IMR-90 (cell line): Measurements from ENCODE around the gene ASB16. TPM values are rescaled to one million over a fixed set of nuclear protein-coding genes. Genes with fewer than 3 reads are reported as not detected.

ENCODE experiments used
- ATAC-seq: fragments of 200-7000 bp; cut with Tn5 transposase; 2 replicates; pipeline ENCODE4 v1.9.1; 2020; ENCODE audit warnings: low read depth, mild to moderate bottlenecking, moderate library complexity
- BruUV-seq: library from RNA; stranded (reverse); fragments of 400-500 nt; replicated peaks from 2 replicates; lab custom pipeline; 2021; lab: Mats Ljungman, UMichigan
- CTCF ChIA-PET: fragments of 300-600 bp; formaldehyde crosslinking; extraction: SDS; loops from one replicate; lab custom pipeline; 2021; ENCODE audit warnings: antibody characterized with exemption; lab: Yijun Ruan, JAX
- POLR2A ChIA-PET: fragments of 300-600 bp; sonication (Branson Sonifier 250); formaldehyde crosslinking; loops from one replicate; lab custom pipeline; 2022; ENCODE audit warnings: antibody characterized with exemption; ENCODE audit not compliant: unreplicated experiment; lab: Charles Lee
- DNase-seq: peaks from one replicate; pipeline ENCODE4 v3.0.0; 2013
- H2AFZ ChIP-seq: replicated peaks from 2 replicates; pipeline ENCODE3; 2013; ENCODE audit warnings: low read length, mild to moderate bottlenecking; ENCODE audit not compliant: poor library complexity
- H2AK5ac ChIP-seq: 2 replicates; pipeline ENCODE4 v1.6.1; 2013; ENCODE audit warnings: low read depth, low read length, inconsistent platforms
- H2AK9ac ChIP-seq: replicated peaks from 2 replicates; pipeline ENCODE3; 2013; ENCODE audit warnings: mild to moderate bottlenecking, low read depth, low read length, moderate library complexity; ENCODE audit not compliant: poor library complexity
- H2BK120ac ChIP-seq: 2 replicates; pipeline ENCODE4 v1.6.1; 2013; ENCODE audit warnings: low read depth, low read length, inconsistent platforms
- H2BK15ac ChIP-seq: 3 replicates; pipeline ENCODE4 v1.6.1; 2013; ENCODE audit warnings: low read depth, low read length, inconsistent platforms
- H2BK20ac ChIP-seq: 2 replicates; pipeline ENCODE4 v1.6.1; 2013; ENCODE audit warnings: low read depth, mild to moderate bottlenecking, inconsistent platforms, low read length, moderate library complexity
- H2BK5ac ChIP-seq: 2 replicates; pipeline ENCODE4 v1.6.1; 2013; ENCODE audit warnings: mild to moderate bottlenecking, low read depth, low read length, inconsistent platforms; ENCODE audit not compliant: poor library complexity, severe bottlenecking
- H3K14ac ChIP-seq: replicated peaks from 2 replicates; pipeline ENCODE4 v1.6.1; 2013; ENCODE audit warnings: low read depth, low read length, inconsistent platforms
- H3K18ac ChIP-seq: 2 replicates; pipeline ENCODE4 v1.6.1; 2013; ENCODE audit warnings: low read depth, low read length, control low read depth
- H3K23ac ChIP-seq: 2 replicates; pipeline ENCODE4 v1.6.1; 2013; ENCODE audit warnings: low read depth, low read length, inconsistent platforms
- H3K27ac ChIP-seq: 2 replicates; pipeline ENCODE4 v1.5.1; 2013; ENCODE audit warnings: mild to moderate bottlenecking, control low read depth, low read length; ENCODE audit not compliant: insufficient read depth
- H3K27me3 ChIP-seq: 2 replicates; pipeline ENCODE4 v1.6.1; 2013; ENCODE audit warnings: low read length; ENCODE audit not compliant: control insufficient read depth, insufficient read depth
- H3K36me3 ChIP-seq: 2 replicates; pipeline ENCODE4 v1.6.1; 2013; ENCODE audit warnings: low read length, mixed read lengths; ENCODE audit not compliant: control insufficient read depth, insufficient read depth
- H3K4ac ChIP-seq: 2 replicates; pipeline ENCODE4 v1.6.1; 2013; ENCODE audit warnings: low read depth, low read length, inconsistent platforms
- H3K4me1 ChIP-seq: 2 replicates; pipeline ENCODE4 v1.6.1; 2013; ENCODE audit warnings: low read length, mixed read lengths; ENCODE audit not compliant: control insufficient read depth, insufficient read depth
- H3K4me2 ChIP-seq: 2 replicates; pipeline ENCODE4 v1.6.1; 2013; ENCODE audit warnings: low read depth, mild to moderate bottlenecking, control low read depth, low read length, moderate library complexity
- H3K4me3 ChIP-seq: 2 replicates; pipeline ENCODE4 v1.5.1; 2013; ENCODE audit warnings: low read depth, mild to moderate bottlenecking, control low read depth, low read length, moderate library complexity; ENCODE audit not compliant: insufficient read depth
- H3K56ac ChIP-seq: 2 replicates; pipeline ENCODE4 v1.6.1; 2013; ENCODE audit warnings: low read length, inconsistent platforms; ENCODE audit not compliant: insufficient read depth; ENCODE audit errors: extremely low read depth
- H3K79me1 ChIP-seq, 2 experiments: 2 replicates each; pipeline ENCODE4 v1.6.1; 2013; ENCODE audit warnings: low read length in 2 of 2, inconsistent platforms in 1 of 2, low read depth in 1 of 2
- H3K9ac ChIP-seq: 2 replicates; pipeline ENCODE4 v1.6.1; 2013; ENCODE audit warnings: low read depth, low read length, control low read depth
- H3K9me1 ChIP-seq: 2 replicates; pipeline ENCODE4 v1.6.1; 2013; ENCODE audit warnings: low read length, inconsistent platforms; ENCODE audit not compliant: insufficient read depth
- H3K9me3 ChIP-seq: 2 replicates; pipeline ENCODE4 v1.6.1; 2013; ENCODE audit warnings: low read length; ENCODE audit not compliant: control insufficient read depth, insufficient read depth
- H4K20me1 ChIP-seq: 2 replicates; pipeline ENCODE4 v1.6.1; 2013; ENCODE audit warnings: low read length, inconsistent platforms; ENCODE audit not compliant: insufficient read depth
- H4K5ac ChIP-seq: 2 replicates; pipeline ENCODE4 v1.6.1; 2013; ENCODE audit warnings: mild to moderate bottlenecking, low read depth, low read length, control low read depth
- H4K8ac ChIP-seq, 2 experiments: 2 replicates each; pipeline ENCODE4 v1.6.1; 2013; ENCODE audit warnings: low read depth in 2 of 2, low read length in 2 of 2, control low read depth in 1 of 2, inconsistent platforms in 1 of 2
- H4K91ac ChIP-seq: 2 replicates; pipeline ENCODE4 v1.6.1; 2013; ENCODE audit warnings: low read depth, low read length, inconsistent platforms; ENCODE audit not compliant: insufficient read depth
- BHLHE40 ChIP-seq: fragments of 150-350 bp; IDR thresholded peaks from 2 replicates; pipeline ENCODE4 v1.6.1; 2016; ENCODE audit warnings: mild to moderate bottlenecking, low read depth, low read length
- FOS ChIP-seq: fragments of 150-350 bp; IDR thresholded peaks from 2 replicates; pipeline ENCODE4 v1.6.1; 2016; ENCODE audit warnings: low read depth, low read length
- MAFK ChIP-seq: IDR thresholded peaks from 2 replicates; pipeline ENCODE4 v1.6.1; 2012; ENCODE audit warnings: low read depth, low read length, improper control_type of control experiment
- MAZ ChIP-seq: IDR thresholded peaks from 2 replicates; pipeline ENCODE4 v1.6.1; 2012; ENCODE audit warnings: low read depth, mild to moderate bottlenecking, low read length, improper control_type of control experiment, moderate library complexity, borderline replicate concordance
- MXI1 ChIP-seq: IDR thresholded peaks from 2 replicates; pipeline ENCODE4 v1.6.1; 2012; ENCODE audit warnings: low read depth, mild to moderate bottlenecking, low read length, moderate library complexity, borderline replicate concordance
- POLR2A ChIP-seq: IDR thresholded peaks from 2 replicates; pipeline ENCODE4 v1.6.1; 2012; ENCODE audit warnings: mild to moderate bottlenecking, low read depth, low read length
- RFX5 ChIP-seq: IDR thresholded peaks from 2 replicates; pipeline ENCODE4 v1.8.0; 2012; ENCODE audit warnings: low read depth, mild to moderate bottlenecking, low read length, moderate library complexity
- SMC3 ChIP-seq: fragments of 150-350 bp; IDR thresholded peaks from 2 replicates; pipeline ENCODE4 v1.6.1; 2016; ENCODE audit warnings: low read depth, mild to moderate bottlenecking, antibody characterized with exemption, low read length, moderate library complexity
- WGBS, 2 experiments: methylation state at CpG; one replicate each; pipeline versions ENCODE4 v1.1.5 to v1.1.7; 2013; ENCODE audit warnings: missing lambda C conversion rate in 2 of 2; ENCODE audit not compliant: insufficient read length in 1 of 2; ENCODE audit errors: extremely low coverage in 2 of 2; 5-methylcytosine and 5-hydroxymethylcytosine counted together
- dilution Hi-C: fragments of 300-500 bp; cut with HindIII; formaldehyde crosslinking; loops from one replicate; pipeline ENCODE4 v1.14.3; 2018; ENCODE audit warnings: low sequenced_read_pairs; ENCODE audit not compliant: unreplicated experiment
- in situ Hi-C: fragments of 300-500 bp; cut with MboI; formaldehyde crosslinking; loops from 3 replicates; pipeline ENCODE4 v1.14.3; 2019; ENCODE audit warnings: low sequenced_read_pairs, inconsistent platforms, mixed read lengths
- intact Hi-C: fragments of 100-400 bp; cut with micrococcal nuclease; formaldehyde crosslinking; loops from 2 replicates; pipeline ENCODE4 v1.10.0; 2022
- polyA plus RNA-seq, 3 experiments: library from polyadenylated mRNA; depleted of rRNA; stranded (reverse); fragments of >200 nt; gene quantifications; 2 replicates each; pipeline ENCODE4 v1.2.3, GENCODE V29; 2012; ENCODE audit warnings: low replicate concordance in 1 of 3
- total RNA-seq: library from RNA; depleted of rRNA; stranded (reverse); fragments of >200 nt; gene quantifications from 2 replicates; pipeline ENCODE4 v1.2.3, GENCODE V29; 2012
- TF ChIP-seq, protein P1 (sequence below): conservative IDR thresholded peaks from 2 replicates; pipeline ENCODE4 v1.5.1; 2012; ENCODE audit warnings: mild to moderate bottlenecking, low read depth, low read length, improper control_type of control experiment

The ASB16 gene
- total and polyA plus RNA-seq, 2 of the 4 experiments (the other 2 are of a cell fraction), result 0.05 TPM; not detected in 1

DNA sequence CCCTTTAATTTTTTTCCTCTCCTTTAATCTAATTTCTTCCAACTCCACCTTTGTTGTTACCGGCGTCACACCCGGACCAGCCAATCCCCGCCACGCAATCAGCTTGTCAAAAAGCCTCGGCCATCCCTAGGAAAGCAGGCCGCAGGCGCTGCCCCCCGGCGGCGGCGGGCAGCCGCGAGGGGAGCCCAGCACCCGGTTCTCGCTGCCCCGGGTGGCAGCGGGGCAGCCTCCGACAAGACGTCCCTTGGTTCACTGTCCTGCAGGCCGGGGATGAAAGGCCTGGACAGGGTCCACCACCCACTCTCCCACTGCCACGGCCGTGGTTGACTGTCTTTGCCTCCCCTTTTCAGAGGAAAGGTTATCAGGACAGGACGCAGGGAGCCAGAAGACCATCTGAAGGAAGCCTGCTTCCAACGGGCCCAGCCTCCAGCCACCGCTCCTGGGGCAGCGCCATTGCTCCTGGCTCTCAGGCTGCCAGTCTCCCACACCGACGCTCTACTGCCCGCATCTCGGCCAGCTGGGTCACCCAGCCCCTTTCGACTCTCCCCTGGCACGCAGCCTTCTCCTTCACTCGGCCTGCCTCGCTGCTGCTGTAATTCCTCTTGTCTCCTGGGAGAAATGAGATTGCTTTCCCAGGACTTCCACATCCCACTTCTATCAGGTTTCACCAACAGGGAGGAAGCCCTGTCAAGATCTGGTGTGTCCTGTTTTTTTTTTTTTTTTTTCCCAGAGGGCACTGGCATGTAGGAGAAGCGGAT, 51.8 kb downstream of the ASB16 start (continued):
- TF ChIP-seq, protein P1, sequence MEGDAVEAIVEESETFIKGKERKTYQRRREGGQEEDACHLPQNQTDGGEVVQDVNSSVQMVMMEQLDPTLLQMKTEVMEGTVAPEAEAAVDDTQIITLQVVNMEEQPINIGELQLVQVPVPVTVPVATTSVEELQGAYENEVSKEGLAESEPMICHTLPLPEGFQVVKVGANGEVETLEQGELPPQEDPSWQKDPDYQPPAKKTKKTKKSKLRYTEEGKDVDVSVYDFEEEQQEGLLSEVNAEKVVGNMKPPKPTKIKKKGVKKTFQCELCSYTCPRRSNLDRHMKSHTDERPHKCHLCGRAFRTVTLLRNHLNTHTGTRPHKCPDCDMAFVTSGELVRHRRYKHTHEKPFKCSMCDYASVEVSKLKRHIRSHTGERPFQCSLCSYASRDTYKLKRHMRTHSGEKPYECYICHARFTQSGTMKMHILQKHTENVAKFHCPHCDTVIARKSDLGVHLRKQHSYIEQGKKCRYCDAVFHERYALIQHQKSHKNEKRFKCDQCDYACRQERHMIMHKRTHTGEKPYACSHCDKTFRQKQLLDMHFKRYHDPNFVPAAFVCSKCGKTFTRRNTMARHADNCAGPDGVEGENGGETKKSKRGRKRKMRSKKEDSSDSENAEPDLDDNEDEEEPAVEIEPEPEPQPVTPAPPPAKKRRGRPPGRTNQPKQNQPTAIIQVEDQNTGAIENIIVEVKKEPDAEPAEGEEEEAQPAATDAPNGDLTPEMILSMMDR, result peak; percentile 26; the same call in 1 of the 2 replicates

DNA sequence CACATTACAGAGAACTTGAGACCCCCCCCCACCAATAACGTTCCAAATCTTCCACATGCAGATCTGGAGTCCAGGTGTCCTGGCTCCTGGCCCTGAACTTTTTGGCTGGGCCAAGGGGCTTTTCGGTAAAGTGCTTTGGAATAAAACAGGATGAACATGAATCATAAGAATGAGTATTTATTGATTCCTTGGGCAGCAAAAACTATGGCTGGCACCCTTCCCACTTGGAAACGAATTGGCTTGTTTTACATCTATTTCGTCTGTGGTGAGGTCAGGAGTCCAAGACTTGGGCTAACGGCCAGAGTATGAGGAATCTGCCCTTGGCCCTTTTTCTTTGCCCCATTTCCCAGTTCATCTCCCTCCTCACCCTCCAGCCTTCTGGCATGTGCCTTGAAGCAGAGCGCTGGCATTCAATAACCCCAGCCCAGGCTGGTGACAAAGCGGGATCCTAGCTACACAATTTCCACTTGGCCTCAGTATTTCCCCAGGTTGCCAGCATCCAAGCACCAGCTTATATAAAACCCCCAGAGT, 53.1 kb downstream of the ASB16 start:
- peak overlapping the region; percentile 60; the same call in 1 of the 2 replicates for H3K23ac ChIP-seq
- dilution Hi-C loops, result no loop called here
- ATAC-seq (no peak), DNase-seq (peak; percentile 65)
- H3K4me3 ChIP-seq, result no peak overlapping the region
- TF ChIP-seq FOS, result no peak
- no peak for TF ChIP-seq MAFK
- no peak for TF ChIP-seq MAZ
- TF ChIP-seq SMC3, result no peak
- no peak for TF ChIP-seq BHLHE40
- no peak for TF ChIP-seq POLR2A
- no peak for TF ChIP-seq RFX5
- no peak for TF ChIP-seq MXI1
- H3K9me3 ChIP-seq, result no peaks in the 10 kb centered on the region
- H4K20me1 ChIP-seq, result no peaks in the 10 kb centered on the region; the same call in none of the 2 replicates
- no peaks in the 10 kb centered on the region; the same call in 1 of the 2 replicates for H3K9me1 ChIP-seq
- peaks cover 0 to 23% of the 10 kb centered on the region in 2 experiments; a peak in 2 of 4 replicates for H3K79me1 ChIP-seq
- H3K27ac ChIP-seq, result no peak overlapping the region
- no peak overlapping the region for H2BK120ac ChIP-seq
- in situ Hi-C loops, result loop anchor here (5.0 to 25.0 kb wide), 3 partner anchors 104 to 414 kb away; partner anchors contain the start of gene GPATCH8
- no peak overlapping the region for H3K18ac ChIP-seq
- no peak overlapping the region for H2BK20ac ChIP-seq
- H3K9ac ChIP-seq, result no peak overlapping the region
- TSS peak; percentile 28 for BruUV-seq
- no peak overlapping the region for H2AK9ac ChIP-seq
- WGBS, 2 experiments, result 0% methylated on average over 1 of the region's 7 CpGs; no CpG with 5 or more reads in 1 of the 2 experiments
- H3K56ac ChIP-seq, result no peak overlapping the region
- H3K4me2 ChIP-seq, result no peak overlapping the region
- H3K4ac ChIP-seq, result no peak overlapping the region
- CTCF ChIA-PET, result no interaction called here
- no peak overlapping the region for H4K5ac ChIP-seq
- H2BK15ac ChIP-seq, result no peak overlapping the region
- peaks cover 4% of the 10 kb centered on the region; the same call in 1 of the 2 replicates for H3K27me3 ChIP-seq
- no peak overlapping the region for H3K14ac ChIP-seq
- H2BK5ac ChIP-seq, result no peak overlapping the region
- intact Hi-C loops, result loop anchor here (5.0 kb wide), 2 partner anchors 84 to 414 kb away; partner anchors contain the start of gene RUNDC3A
- POLR2A ChIA-PET, result interaction anchor here (0.5 kb wide), 1 partner anchor 589 kb away, joined by 3 read pairs; no protein-coding TSS in a partner anchor
- no peak overlapping the region for H2AK5ac ChIP-seq
- H4K91ac ChIP-seq, result no peak overlapping the region
- H2AFZ ChIP-seq, result no peak overlapping the region
- H4K8ac ChIP-seq, result no peak overlapping the region
- peaks cover 9% of the 10 kb centered on the region for H3K4me1 ChIP-seq
- H3K36me3 ChIP-seq, result no peaks in the 10 kb centered on the region
